HG03565 (cell line): ENCODE measurements around the gene EML6.
"Not testable (repeated sequence)": the region's sequence is repeated elsewhere in the genome, so short reads cannot be mapped to it uniquely, and the experiment has no call there.

Experiments used
- ATAC-seq: cut with Tn5 transposase; IDR thresholded peaks from one replicate; pipeline ENCODE4 v1.9.1; 2021; ENCODE audit warnings: mild to moderate bottlenecking, moderate library complexity; ENCODE audit not compliant: unreplicated experiment

The EML6 gene

GRCh38 chr2:54839461-54840255 is 116.2 kb downstream of the EML6 start:
- ATAC-seq, result no peak

- ATAC-seq, result no peak
Observed at GRCh38 chr2:54840559-54841468, 117.4 kb downstream of the EML6 start.

GRCh38 chr2:54841500-54841899 is 118.0 kb downstream of the EML6 start:
- not testable (repeated sequence) for ATAC-seq

- ATAC-seq, result no peak
Observed at GRCh38 chr2:54845094-54845493, 121.6 kb downstream of the EML6 start.

- ATAC-seq, result no peak
Observed at GRCh38 chr2:54845514-54845913, 122.1 kb downstream of the EML6 start.

GRCh38 chr2:54850171-54851122 is 127.0 kb downstream of the EML6 start:
- no peak for ATAC-seq

GRCh38 chr2:54853616-54854310 is 130.3 kb downstream of the EML6 start:
- ATAC-seq, result no peak

GRCh38 chr2:54855434-54855833 is 132.0 kb downstream of the EML6 start:
- no peak for ATAC-seq

- ATAC-seq, result no peak
Observed at GRCh38 chr2:54858021-54858681, 134.7 kb downstream of the EML6 start.

GRCh38 chr2:54859416-54859815 is 136.0 kb downstream of the EML6 start:
- no peak for ATAC-seq

GRCh38 chr2:54859997-54860701 is 136.7 kb downstream of the EML6 start:
- ATAC-seq, result no peak

GRCh38 chr2:54862229-54862628 is 138.8 kb downstream of the EML6 start:
- no peak for ATAC-seq

- no peak for ATAC-seq
Observed at GRCh38 chr2:54862742-54863141, 139.3 kb downstream of the EML6 start.

GRCh38 chr2:54863660-54864059 is 140.2 kb downstream of the EML6 start:
- no peak for ATAC-seq

GRCh38 chr2:54864096-54864495 is 140.6 kb downstream of the EML6 start:
- no peak for ATAC-seq

- ATAC-seq, result no peak
Observed at GRCh38 chr2:54864727-54865126, 141.3 kb downstream of the EML6 start.

- ATAC-seq, result no peak
Observed at GRCh38 chr2:54866179-54866578, 142.7 kb downstream of the EML6 start.

GRCh38 chr2:54866868-54867267 is 143.4 kb downstream of the EML6 start:
- ATAC-seq, result peak; percentile 85

- ATAC-seq, result peak; percentile 35
Observed at GRCh38 chr2:54867457-54867856, 144.0 kb downstream of the EML6 start.
